GM12878 (cell line): ENCODE results near the gene LENEP. TPM values are rescaled to one million over a fixed set of nuclear protein-coding genes. Genes with fewer than 3 reads are reported as not detected.

Source experiments
- ATAC-seq: fragments of 200-7000 bp; cut with Tn5 transposase; 3 replicates; pipeline ENCODE4 v1.9.1; 2020; ENCODE audit warnings: mild to moderate bottlenecking, moderate library complexity
- BruUV-seq: library from RNA; stranded (reverse); fragments of 400-500 nt; replicated peaks from 2 replicates; lab custom pipeline; 2021; lab: Mats Ljungman, UMichigan
- CTCF ChIA-PET: fragments of 300-600 bp; sonication (Branson Sonifier 250); formaldehyde crosslinking; extraction: SDS; loops from one replicate; lab custom pipeline; 2021; ENCODE audit warnings: inconsistent platforms; lab: Yijun Ruan, JAX
- POLR2A ChIA-PET: fragments of 350-600 bp; formaldehyde crosslinking; extraction: SDS; loops from one replicate; lab custom pipeline; 2021; ENCODE audit warnings: inconsistent platforms; lab: Charles Lee
- RAD21 ChIA-PET: fragments of 300-600 bp; sonication (Branson Sonifier 250); formaldehyde crosslinking; loops from one replicate; lab custom pipeline; 2023; ENCODE audit warnings: antibody characterized with exemption; ENCODE audit not compliant: unreplicated experiment; lab: Charles Lee
- SMC1A ChIA-PET: fragments of 300-600 bp; sonication (Branson Sonifier 250); formaldehyde crosslinking; loops from one replicate; lab custom pipeline; 2023; ENCODE audit not compliant: unreplicated experiment, uncharacterized antibody; lab: Charles Lee
- DNase-seq: peaks from one replicate; pipeline ENCODE4 v3.0.0-alpha.2; 2011; ENCODE audit warnings: low read depth, low spot score
- FAIRE-seq: peaks from 3 replicates; lab custom pipeline; 2011; peaks lifted over from hg19 to GRCh38; lab: Jason Lieb, UNC
- H2AFZ ChIP-seq: 2 replicates; pipeline ENCODE4 v1.6.0; 2011; ENCODE audit warnings: low read depth, low read length, control low read depth; ENCODE audit not compliant: control insufficient read depth
- H3K27ac ChIP-seq: 2 replicates; pipeline ENCODE4 v1.5.1; 2011; ENCODE audit warnings: control low read depth; ENCODE audit not compliant: control insufficient read depth, insufficient read depth
- H3K27me3 ChIP-seq, 2 experiments: replicated peaks in 1 of 2; 2 replicates each; pipeline versions ENCODE4 v1.6.0 to v1.6.1; 2011; ENCODE audit warnings: low read length in 1 of 2; ENCODE audit not compliant: control insufficient read depth in 2 of 2, insufficient read depth in 2 of 2
- H3K36me3 ChIP-seq, 2 experiments: 2 replicates each; pipeline ENCODE4 v1.5.1; 2011; ENCODE audit warnings: low read length in 1 of 2; ENCODE audit not compliant: control insufficient read depth in 2 of 2, insufficient read depth in 2 of 2
- H3K4me1 ChIP-seq: 2 replicates; pipeline ENCODE4 v1.6.1; 2011; ENCODE audit warnings: mild to moderate bottlenecking, low read length, moderate library complexity, mixed read lengths; ENCODE audit not compliant: control insufficient read depth, insufficient read depth
- H3K4me2 ChIP-seq: 2 replicates; pipeline ENCODE4 v1.6.0; 2011; ENCODE audit warnings: control low read depth; ENCODE audit not compliant: control insufficient read depth, insufficient read depth
- H3K4me3 ChIP-seq: fragments of 200-600 bp; sonication (generic); 2 replicates; pipeline ENCODE4 v1.5.1; 2016
- H3K79me2 ChIP-seq: 2 replicates; pipeline ENCODE4 v1.6.0; 2011; ENCODE audit warnings: low read length; ENCODE audit not compliant: control insufficient read depth, insufficient read depth
- H3K9ac ChIP-seq: 2 replicates; pipeline ENCODE4 v1.8.0; 2011; ENCODE audit warnings: low read length, control low read depth, mixed read lengths; ENCODE audit not compliant: control insufficient read depth, insufficient read depth
- H3K9me3 ChIP-seq: replicated peaks from 3 replicates; pipeline ENCODE4 v1.5.1; 2011; ENCODE audit warnings: mild to moderate bottlenecking, low read length; ENCODE audit not compliant: control insufficient read depth, insufficient read depth
- H4K20me1 ChIP-seq: 2 replicates; pipeline ENCODE4 v1.6.0; 2011; ENCODE audit not compliant: control insufficient read depth, insufficient read depth
- ATF3 ChIP-seq: IDR thresholded peaks from 2 replicates; pipeline ENCODE4 v1.6.1; 2011; ENCODE audit warnings: low read depth, mild to moderate bottlenecking, low read length, moderate library complexity, borderline replicate concordance; ENCODE audit errors: extremely low read depth
- CBFB ChIP-seq: IDR thresholded peaks from 2 replicates; pipeline ENCODE4 v1.6.1; 2016; ENCODE audit warnings: antibody characterized with exemption, low read depth
- CHD4 ChIP-seq: fragments of 200-600 bp; sonication (generic); IDR thresholded peaks from 2 replicates; pipeline ENCODE4 v1.6.1; 2016; ENCODE audit warnings: mild to moderate bottlenecking
- FOXM1 ChIP-seq: IDR thresholded peaks from 2 replicates; pipeline ENCODE4 v1.6.1; 2012; ENCODE audit warnings: low read depth, mild to moderate bottlenecking, inconsistent platforms, low read length, moderate library complexity
- GATAD2B ChIP-seq: fragments of 450-650 bp; conservative IDR thresholded peaks from 2 replicates; pipeline ENCODE4 v1.6.1; 2017; ENCODE audit warnings: low read depth, mild to moderate bottlenecking, moderate library complexity
- NFYA ChIP-seq: IDR thresholded peaks from 2 replicates; pipeline ENCODE4 v1.6.1; 2011; ENCODE audit warnings: low read depth, mild to moderate bottlenecking, low read length, improper control_type of control experiment, borderline replicate concordance
- NKRF ChIP-seq: fragments of 450-650 bp; conservative IDR thresholded peaks from 2 replicates; pipeline ENCODE4 v1.6.1; 2017; ENCODE audit warnings: mild to moderate bottlenecking, moderate library complexity
- PAX5 ChIP-seq: IDR thresholded peaks from 2 replicates; pipeline ENCODE4 v1.6.1; 2011; ENCODE audit warnings: low read depth, low read length, borderline replicate concordance
- SREBF2 ChIP-seq: IDR thresholded peaks from 2 replicates; pipeline ENCODE4 v1.6.1; 2012; ENCODE audit warnings: mild to moderate bottlenecking, low read length
- SUPT20H ChIP-seq: IDR thresholded peaks from 2 replicates; pipeline ENCODE4 v1.6.1; 2011; ENCODE audit warnings: low read depth, mild to moderate bottlenecking, low read length, moderate library complexity, borderline replicate concordance; ENCODE audit not compliant: control insufficient read depth
- TCF12 ChIP-seq: IDR thresholded peaks from 2 replicates; pipeline ENCODE4 v1.6.1; 2011; ENCODE audit warnings: low read depth, mild to moderate bottlenecking, low read length
- ZBTB11 ChIP-seq: fragments of 450-650 bp; formaldehyde crosslinking; IDR thresholded peaks from 2 replicates; pipeline ENCODE4 v1.5.0; 2022; ENCODE audit warnings: mild to moderate bottlenecking, missing genetic modification characterization
- ZNF217 ChIP-seq: fragments of 450-650 bp; IDR thresholded peaks from 2 replicates; pipeline ENCODE4 v1.6.1; 2017; ENCODE audit warnings: antibody characterized with exemption, mild to moderate bottlenecking
- WGBS: methylation state at CpG from one replicate; pipeline ENCODE4 v1.1.6; 2016; ENCODE audit warnings: low lambda C conversion rate; ENCODE audit not compliant: insufficient replicate concordance, insufficient coverage; ENCODE audit errors: missing lambda C conversion rate; 5-methylcytosine and 5-hydroxymethylcytosine counted together
- in situ Hi-C: fragments of 300-500 bp; cut with MboI; formaldehyde crosslinking; loops from 9 replicates; pipeline ENCODE4 v1.14.3; 2018; ENCODE audit warnings: mixed read lengths
- intact Hi-C: fragments of 100-400 bp; cut with micrococcal nuclease; formaldehyde crosslinking; loops from one replicate; pipeline ENCODE4 v1.14.2; 2022; ENCODE audit not compliant: unreplicated experiment
- polyA plus RNA-seq, 11 experiments: library from polyadenylated mRNA; depleted of rRNA in 4 of 11; unstranded in 6 of 11; stranded (reverse) in 5 of 11; fragments of >200 nt; fragmentation: Nextera tagmentation in 4 of 11; fragmentation: Illumina TruSeq in 1 of 11; extraction: Ambion mirVana in 4 of 11; extraction: Trizol in 1 of 11; gene quantifications; 1 replicate in 1 of 11; 2 replicates in 10 of 11; pipeline versions ENCODE4 v1.2.1 to v1.2.3, GENCODE V29; 2011 to 2016; ENCODE audit warnings: inconsistent platforms in 2 of 11, missing spikeins in 2 of 11, low read depth in 1 of 11
- total RNA-seq, 4 experiments: library from RNA; depleted of rRNA in 3 of 4; stranded (reverse); fragments of >200 nt in 3 of 4; fragmentation: Illumina TruSeq in 1 of 4; extraction: Trizol in 1 of 4; gene quantifications; 2 replicates each; pipeline versions ENCODE4 v1.2.1 to v1.2.3, GENCODE V29; 2013 to 2021
- TF ChIP-seq, protein P1 (sequence below): fragments of 450-650 bp; IDR thresholded peaks from 2 replicates; pipeline ENCODE4 v1.6.1; 2017; ENCODE audit warnings: low read depth, mild to moderate bottlenecking, moderate library complexity

The LENEP gene
- total and polyA plus RNA-seq, 10 of the 15 experiments (the other 5 are each of a cell fraction or from before 2014, with no cell fraction given) = 0.27 to 1.1 (median 0.64) TPM; not detected in 7

DNA sequence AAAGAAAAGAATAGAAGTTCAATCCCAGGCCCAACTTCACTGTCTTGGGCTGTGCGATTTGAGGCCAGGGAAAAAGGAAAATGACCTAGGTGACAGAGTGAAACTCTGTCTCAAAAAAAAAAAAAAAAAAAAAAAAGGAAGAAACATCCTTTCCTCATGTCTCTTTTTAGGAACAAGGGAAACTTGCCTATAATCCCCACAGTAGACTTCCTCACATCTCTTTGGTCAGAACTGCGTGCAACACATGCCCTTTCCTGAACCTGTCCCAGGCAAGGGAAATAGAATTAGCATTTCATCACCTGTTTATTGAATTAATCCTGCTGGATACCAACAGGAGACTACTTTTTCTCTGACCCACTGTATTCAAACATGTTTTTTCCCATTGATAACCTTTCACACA is 42.5 kb downstream of the LENEP start (continued):
- TF ChIP-seq NKRF (no peak), NFYA (no peak)

GRCh38 chr1:155037043-155037442 is 43.7 kb downstream of the LENEP start:
- H3K9me3 ChIP-seq = no peaks in the 10 kb centered on the region
- H3K4me2 ChIP-seq = no peak overlapping the region
- ATAC-seq (no peak), FAIRE-seq (no peak), DNase-seq (no peak)
- SMC1A ChIA-PET = no interaction called here
- no peak overlapping the region for H3K9ac ChIP-seq
- H3K4me3 ChIP-seq = no peak overlapping the region
- no peak overlapping the region for H2AFZ ChIP-seq
- 46% methylated on average over 3 of the region's 3 CpGs for WGBS
- BruUV-seq = no TSS peak
- no peaks in the 10 kb centered on the region for H3K79me2 ChIP-seq
- CTCF ChIA-PET = no interaction called here
- H3K36me3 ChIP-seq = no peaks in the 10 kb centered on the region
- in situ Hi-C loops (no loop called here), intact Hi-C loops (no loop called here)
- no peaks in the 10 kb centered on the region for H4K20me1 ChIP-seq
- RAD21 ChIA-PET = interaction anchor here (0.9 kb wide), 1 partner anchor 11 kb away, joined by 3 read pairs; no protein-coding TSS in a partner anchor
- H3K4me1 ChIP-seq = no peaks in the 10 kb centered on the region
- no peak overlapping the region for H3K27ac ChIP-seq
- POLR2A ChIA-PET = no interaction called here
- H3K27me3 ChIP-seq = peaks cover 3 to 5% of the 10 kb centered on the region in 2 experiments; a peak in 2 of 4 replicates
- TF ChIP-seq TCF12 = no peak
- TF ChIP-seq FOXM1 = no peak
- no peak for TF ChIP-seq PAX5
- no peak for TF ChIP-seq CHD4
- TF ChIP-seq NFYA = no peak
- no peak for TF ChIP-seq ZBTB11 (CRISPR knock-in tag)
- TF ChIP-seq, protein P1, sequence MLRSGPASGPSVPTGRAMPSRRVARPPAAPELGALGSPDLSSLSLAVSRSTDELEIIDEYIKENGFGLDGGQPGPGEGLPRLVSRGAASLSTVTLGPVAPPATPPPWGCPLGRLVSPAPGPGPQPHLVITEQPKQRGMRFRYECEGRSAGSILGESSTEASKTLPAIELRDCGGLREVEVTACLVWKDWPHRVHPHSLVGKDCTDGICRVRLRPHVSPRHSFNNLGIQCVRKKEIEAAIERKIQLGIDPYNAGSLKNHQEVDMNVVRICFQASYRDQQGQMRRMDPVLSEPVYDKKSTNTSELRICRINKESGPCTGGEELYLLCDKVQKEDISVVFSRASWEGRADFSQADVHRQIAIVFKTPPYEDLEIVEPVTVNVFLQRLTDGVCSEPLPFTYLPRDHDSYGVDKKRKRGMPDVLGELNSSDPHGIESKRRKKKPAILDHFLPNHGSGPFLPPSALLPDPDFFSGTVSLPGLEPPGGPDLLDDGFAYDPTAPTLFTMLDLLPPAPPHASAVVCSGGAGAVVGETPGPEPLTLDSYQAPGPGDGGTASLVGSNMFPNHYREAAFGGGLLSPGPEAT = no peak
- TF ChIP-seq SUPT20H = no peak
- no peak for TF ChIP-seq ZNF217
- no peak for TF ChIP-seq ATF3
- TF ChIP-seq CBFB = no peak
- TF ChIP-seq SREBF2 = no peak
- no peak for TF ChIP-seq GATAD2B
